ENCODE measurements around the gene SFT2D3.

GRCh38 chr2:127735537-127736399 is 34.5 kb downstream of the SFT2D3 start:
- TF ChIP-seq CTCF (conservative IDR thresholded peaks at IDR 0.05; ENCODE audit: low read depth, low read length), result no peak
- no peak for TF ChIP-seq EZH2 (IDR thresholded peaks at IDR 0.05; ENCODE audit: borderline replicate concordance, low read depth, low read length, poor library complexity, severe bottlenecking)
